ENCODE data around the gene P2RY14.

GRCh38 chr3:151283387-151283786 is 5.0 kb upstream of the P2RY14 start:
- TF ChIP-seq CTCF (IDR thresholded peaks at IDR 0.05) (no peak), EZH2phosphoT487 (IDR thresholded peaks at IDR 0.05) (no peak)

All from neural progenitor cell (in vitro differentiated cells).